PC-9 (cell line): ENCODE data around the gene CALM3.

Source experiments
- CTCF ChIP-seq: fragments of 200-600 bp; sonication (generic); conservative IDR thresholded peaks from 2 replicates; pipeline ENCODE4 v1.6.1; 2017; ENCODE audit warnings: mixed run types, antibody characterized with exemption, mild to moderate bottlenecking, moderate library complexity
- EZH2 ChIP-seq: fragments of 200-600 bp; sonication (generic); IDR thresholded peaks from 2 replicates; pipeline ENCODE4 v1.8.0; 2017; ENCODE audit warnings: antibody characterized with exemption, low read depth

GRCh38 chr19:46613525-46613924 lies 12.4 kb downstream of the CALM3 start:
- no peak for TF ChIP-seq EZH2
- TF ChIP-seq CTCF: no peak
